K562 (cell line): ENCODE results near the gene FILIP1.

Experiments used
- EP300 ChIP-seq: IDR thresholded peaks from 2 replicates; pipeline ENCODE4 v1.6.1; 2012; ENCODE audit warnings: low read length, improper control_type of control experiment
- GATAD2B ChIP-seq: fragments of 450-650 bp; IDR thresholded peaks from 2 replicates; pipeline ENCODE4 v1.6.1; 2017; ENCODE audit warnings: mild to moderate bottlenecking, borderline replicate concordance
- HSF4 ChIP-seq: fragments of 250-450 bp; sonication (Bioruptor Pico); IDR thresholded peaks from 2 replicates; pipeline ENCODE4 v2.1.2; 2022; ENCODE audit warnings: mild to moderate bottlenecking, moderate library complexity, borderline replicate concordance
- NFE2L1 ChIP-seq: fragments of 450-650 bp; IDR thresholded peaks from 2 replicates; pipeline ENCODE4 v1.6.1; 2016; ENCODE audit warnings: missing genetic modification characterization, low read depth, mild to moderate bottlenecking, missing compliant biosample characterization, moderate library complexity, borderline replicate concordance
- POLR2A ChIP-seq: fragments of 450-650 bp; conservative IDR thresholded peaks from 2 replicates; pipeline ENCODE4 v1.6.1; 2016
- POLR2AphosphoS2 ChIP-seq: IDR thresholded peaks from 2 replicates; pipeline ENCODE4 v1.6.1; 2012; ENCODE audit warnings: low read length, improper control_type of control experiment
- RBBP5 ChIP-seq: fragments of 200-600 bp; sonication (generic); IDR thresholded peaks from 2 replicates; pipeline ENCODE4 v1.6.1; 2012; ENCODE audit warnings: borderline replicate concordance, mild to moderate bottlenecking, low read length, control low read depth, inconsistent platforms; ENCODE audit not compliant: insufficient read depth, poor library complexity, severe bottlenecking
- SMARCC2 ChIP-seq: fragments of 450-650 bp; IDR thresholded peaks from 2 replicates; pipeline ENCODE4 v1.6.1; 2017; ENCODE audit warnings: antibody characterized with exemption, moderate library complexity, mild to moderate bottlenecking, low read depth
- ZNF217 ChIP-seq: sonication (generic); formaldehyde crosslinking; IDR thresholded peaks from 2 replicates; pipeline ENCODE4 v1.8.0; 2022; ENCODE audit warnings: mild to moderate bottlenecking, missing genetic modification reagents
- ZNF316 ChIP-seq: fragments of 450-650 bp; IDR thresholded peaks from 2 replicates; pipeline ENCODE4 v1.6.1; 2016
- TF ChIP-seq, protein P1 (sequence below), 3 experiments: IDR thresholded peaks in 2 of 3; conservative IDR thresholded peaks in 1 of 3; 2 replicates each; pipeline ENCODE4 v1.5.1; 2011 to 2012; ENCODE audit warnings: low read length in 3 of 3, mild to moderate bottlenecking in 3 of 3, control low read depth in 2 of 3, improper control_type of control experiment in 1 of 3, inconsistent platforms in 1 of 3, low read depth in 1 of 3, mixed read lengths in 1 of 3, moderate library complexity in 1 of 3; ENCODE audit not compliant: insufficient read depth in 2 of 3
- TF ChIP-seq, protein P2 (sequence below): conservative IDR thresholded peaks from 2 replicates; pipeline ENCODE4 v1.6.1; 2011; ENCODE audit warnings: low read depth, mild to moderate bottlenecking, low read length; ENCODE audit not compliant: control insufficient read depth

DNA sequence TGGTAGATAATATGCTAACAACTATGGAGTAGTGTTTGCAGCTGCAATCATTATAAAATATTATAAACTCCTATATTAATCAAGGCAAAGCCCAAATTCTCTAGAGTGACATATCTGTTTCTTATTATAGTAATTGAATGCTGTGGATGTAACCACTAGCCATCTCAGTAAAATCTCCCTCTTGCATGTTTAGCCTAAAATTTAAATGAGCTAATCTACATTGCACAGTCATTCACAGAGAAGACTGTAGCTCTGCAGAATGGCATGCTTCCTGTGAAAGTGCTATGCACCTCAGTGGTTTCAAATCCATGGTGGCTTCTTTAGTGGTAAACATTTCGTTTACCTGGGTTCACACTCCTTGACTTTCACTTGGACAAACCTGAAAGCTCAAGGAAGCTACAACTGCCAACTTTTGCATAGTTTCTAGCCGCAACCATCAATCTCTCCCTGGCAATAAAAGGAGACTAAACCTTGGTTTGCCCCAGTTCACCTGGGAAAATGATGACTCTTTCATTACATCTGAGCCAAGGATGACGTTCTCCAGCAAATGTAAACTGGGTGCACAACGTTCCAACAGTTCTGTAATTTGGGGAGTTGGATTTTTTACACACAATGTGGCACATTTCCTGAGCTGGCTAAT lies 47.2 kb downstream of the FILIP1 start:
- TF ChIP-seq NFE2L1 (tag) (no peak), EP300 (no peak), GATAD2B (no peak), POLR2A (no peak), RBBP5 (no peak), HSF4 (CRISPR knock-in tag) (no peak), SMARCC2 (no peak), ZNF217 (CRISPR knock-in tag) (no peak), POLR2AphosphoS2 (no peak), ZNF316 (no peak)
- TF ChIP-seq, protein P1, sequence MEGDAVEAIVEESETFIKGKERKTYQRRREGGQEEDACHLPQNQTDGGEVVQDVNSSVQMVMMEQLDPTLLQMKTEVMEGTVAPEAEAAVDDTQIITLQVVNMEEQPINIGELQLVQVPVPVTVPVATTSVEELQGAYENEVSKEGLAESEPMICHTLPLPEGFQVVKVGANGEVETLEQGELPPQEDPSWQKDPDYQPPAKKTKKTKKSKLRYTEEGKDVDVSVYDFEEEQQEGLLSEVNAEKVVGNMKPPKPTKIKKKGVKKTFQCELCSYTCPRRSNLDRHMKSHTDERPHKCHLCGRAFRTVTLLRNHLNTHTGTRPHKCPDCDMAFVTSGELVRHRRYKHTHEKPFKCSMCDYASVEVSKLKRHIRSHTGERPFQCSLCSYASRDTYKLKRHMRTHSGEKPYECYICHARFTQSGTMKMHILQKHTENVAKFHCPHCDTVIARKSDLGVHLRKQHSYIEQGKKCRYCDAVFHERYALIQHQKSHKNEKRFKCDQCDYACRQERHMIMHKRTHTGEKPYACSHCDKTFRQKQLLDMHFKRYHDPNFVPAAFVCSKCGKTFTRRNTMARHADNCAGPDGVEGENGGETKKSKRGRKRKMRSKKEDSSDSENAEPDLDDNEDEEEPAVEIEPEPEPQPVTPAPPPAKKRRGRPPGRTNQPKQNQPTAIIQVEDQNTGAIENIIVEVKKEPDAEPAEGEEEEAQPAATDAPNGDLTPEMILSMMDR (IDR thresholded peaks at IDR 0.05 in 2 of 3, conservative IDR thresholded peaks at IDR 0.05 in 1 of 3; ENCODE audit: insufficient read depth in 2 of 3, low read depth in 1 of 3, low read length in 3 of 3), result no peak
- TF ChIP-seq, protein P2, sequence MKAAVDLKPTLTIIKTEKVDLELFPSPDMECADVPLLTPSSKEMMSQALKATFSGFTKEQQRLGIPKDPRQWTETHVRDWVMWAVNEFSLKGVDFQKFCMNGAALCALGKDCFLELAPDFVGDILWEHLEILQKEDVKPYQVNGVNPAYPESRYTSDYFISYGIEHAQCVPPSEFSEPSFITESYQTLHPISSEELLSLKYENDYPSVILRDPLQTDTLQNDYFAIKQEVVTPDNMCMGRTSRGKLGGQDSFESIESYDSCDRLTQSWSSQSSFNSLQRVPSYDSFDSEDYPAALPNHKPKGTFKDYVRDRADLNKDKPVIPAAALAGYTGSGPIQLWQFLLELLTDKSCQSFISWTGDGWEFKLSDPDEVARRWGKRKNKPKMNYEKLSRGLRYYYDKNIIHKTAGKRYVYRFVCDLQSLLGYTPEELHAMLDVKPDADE, result no peak
